Renal cortical epithelial cell (primary cell): ENCODE results near the gene STEAP4. TPM values are rescaled to one million over a fixed set of nuclear protein-coding genes. Genes with fewer than 3 reads are reported as not detected.

Experiments used
- total RNA-seq: library from RNA; depleted of rRNA; stranded (reverse); fragments of >200 nt; gene quantifications from 2 replicates; pipeline ENCODE4 v1.2.3, GENCODE V29; 2014

STEAP4 gene
- total RNA-seq, 1 donor from 2014 or later, result 0.30 TPM

Other genes starting within 250 kb of the STEAP4 start
- 152 and 161 TPM in 2 replicates for gene SRI, start 86.9 kb downstream of the STEAP4 start, total RNA-seq